Peyer's patch (tissue), 4 donors: ENCODE measurements around the gene TRAP1. TPM values are rescaled to one million over a fixed set of nuclear protein-coding genes. Genes with fewer than 3 reads are reported as not detected.
A peak's percentile ranks its signal among the peaks of the same experiment; 100 is the strongest.

Experiments used
- DNase-seq, 3 donors: peaks; one replicate each; pipeline ENCODE4 v3.0.0-alpha.2; 2017 to 2019
- H3K27ac ChIP-seq, 4 donors: fragments of 200-600 bp; sonication (generic); one replicate each; pipeline ENCODE4 v1.5.1; 2016 to 2019
- H3K27me3 ChIP-seq, 2 donors: fragments of 200-600 bp; sonication (generic); one replicate each; pipeline ENCODE4 v1.5.1; 2019
- H3K36me3 ChIP-seq, 3 donors: fragments of 200-600 bp; sonication (generic); one replicate each; pipeline ENCODE4 v1.5.1; 2016 to 2019
- H3K4me1 ChIP-seq, 4 donors: fragments of 200-600 bp; sonication (generic); one replicate each; pipeline ENCODE4 v1.5.1; 2016 to 2019
- H3K4me3 ChIP-seq, 4 donors: fragments of 200-600 bp; sonication (generic); 1 replicate in 3 of 4; 2 replicates in 1 of 4; pipeline ENCODE4 v1.5.1; 2016 to 2019; ENCODE audit warnings: mild to moderate bottlenecking in 1 of 4
- H3K9me3 ChIP-seq, 4 donors: fragments of 200-600 bp; sonication (generic); one replicate each; pipeline ENCODE4 v1.5.1; 2016 to 2019; ENCODE audit warnings: mild to moderate bottlenecking in 1 of 4
- POLR2A ChIP-seq, 2 donors: fragments of 450-650 bp; IDR thresholded peaks; one replicate each; pipeline ENCODE4 v1.5.1; 2017; ENCODE audit warnings: antibody characterized with exemption in 2 of 2, mild to moderate bottlenecking in 2 of 2, moderate library complexity in 2 of 2
- total RNA-seq, 4 donors: library from RNA; depleted of rRNA; stranded (reverse); fragments of >200 nt; gene quantifications; one replicate each; pipeline ENCODE4 v1.1.0, GENCODE V29; 2016
- TF ChIP-seq, protein P1 (sequence below), 6 experiments: fragments of 450-650 bp in 4 of 6; fragments of 200-600 bp in 2 of 6; sonication (generic) in 1 of 6; IDR thresholded peaks; one replicate each; pipeline ENCODE4 v1.5.1; 2017 to 2019; ENCODE audit warnings: antibody characterized with exemption in 6 of 6, mild to moderate bottlenecking in 3 of 6, moderate library complexity in 1 of 6

The TRAP1 gene
- total RNA-seq, 4 donors from 2014 or later, result 18.9 to 151 (median 52.8) TPM

- TF ChIP-seq, protein P1, sequence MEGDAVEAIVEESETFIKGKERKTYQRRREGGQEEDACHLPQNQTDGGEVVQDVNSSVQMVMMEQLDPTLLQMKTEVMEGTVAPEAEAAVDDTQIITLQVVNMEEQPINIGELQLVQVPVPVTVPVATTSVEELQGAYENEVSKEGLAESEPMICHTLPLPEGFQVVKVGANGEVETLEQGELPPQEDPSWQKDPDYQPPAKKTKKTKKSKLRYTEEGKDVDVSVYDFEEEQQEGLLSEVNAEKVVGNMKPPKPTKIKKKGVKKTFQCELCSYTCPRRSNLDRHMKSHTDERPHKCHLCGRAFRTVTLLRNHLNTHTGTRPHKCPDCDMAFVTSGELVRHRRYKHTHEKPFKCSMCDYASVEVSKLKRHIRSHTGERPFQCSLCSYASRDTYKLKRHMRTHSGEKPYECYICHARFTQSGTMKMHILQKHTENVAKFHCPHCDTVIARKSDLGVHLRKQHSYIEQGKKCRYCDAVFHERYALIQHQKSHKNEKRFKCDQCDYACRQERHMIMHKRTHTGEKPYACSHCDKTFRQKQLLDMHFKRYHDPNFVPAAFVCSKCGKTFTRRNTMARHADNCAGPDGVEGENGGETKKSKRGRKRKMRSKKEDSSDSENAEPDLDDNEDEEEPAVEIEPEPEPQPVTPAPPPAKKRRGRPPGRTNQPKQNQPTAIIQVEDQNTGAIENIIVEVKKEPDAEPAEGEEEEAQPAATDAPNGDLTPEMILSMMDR (IDR thresholded peaks at IDR 0.05), result peak in 2 of 6 experiments; percentile 34 to 40
- TF ChIP-seq POLR2A (IDR thresholded peaks at IDR 0.05), result no peak
- no peaks in the 10 kb centered on the region for H3K36me3 ChIP-seq
- peaks cover 0 to 3% (median 0%) of the 10 kb centered on the region in 4 donors for H3K4me1 ChIP-seq
- H3K27me3 ChIP-seq, result no peaks in the 10 kb centered on the region
- no peaks in the 10 kb centered on the region for H3K9me3 ChIP-seq
- no peak overlapping the region for H3K4me3 ChIP-seq
- DNase-seq, result peak in 1 of 3 donors; percentile 28
- peak overlapping the region in 2 of 4 donors; percentile 0 to 18 for H3K27ac ChIP-seq
These were observed 91.2 kb downstream of the TRAP1 start for GRCh38 chr16:3625911-3626732.

DNA sequence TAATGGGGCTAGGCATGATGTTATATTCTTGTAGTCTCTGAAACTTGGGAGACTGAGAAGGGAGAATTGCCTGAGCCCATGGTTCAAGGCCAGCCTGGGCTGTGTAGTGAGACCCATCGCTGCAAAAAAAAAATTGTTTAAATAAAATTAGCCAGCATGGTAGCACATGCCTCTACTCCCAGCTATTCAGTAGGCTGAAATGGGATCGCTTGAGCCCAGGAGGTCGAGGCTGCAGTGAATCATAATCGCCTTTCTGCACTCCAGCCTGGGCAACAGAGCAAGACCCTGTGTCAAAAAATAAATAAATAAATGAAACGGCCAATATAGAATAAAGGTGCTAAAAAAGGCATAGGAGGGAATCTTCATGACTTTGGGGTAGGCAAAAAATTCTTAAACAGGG is 92.0 kb downstream of the TRAP1 start:
- H3K27ac ChIP-seq, result no peak overlapping the region
- no peaks in the 10 kb centered on the region for H3K27me3 ChIP-seq
- DNase-seq, result peak in 1 of 3 donors; percentile 10
- H3K4me3 ChIP-seq, result no peak overlapping the region
- H3K9me3 ChIP-seq, result no peaks in the 10 kb centered on the region
- TF ChIP-seq, protein P1 (IDR thresholded peaks at IDR 0.05), result no peak
- no peak for TF ChIP-seq POLR2A (IDR thresholded peaks at IDR 0.05)
- H3K4me1 ChIP-seq, result peaks cover 0 to 3% (median 0%) of the 10 kb centered on the region in 4 donors
- H3K36me3 ChIP-seq, result no peaks in the 10 kb centered on the region

DNA sequence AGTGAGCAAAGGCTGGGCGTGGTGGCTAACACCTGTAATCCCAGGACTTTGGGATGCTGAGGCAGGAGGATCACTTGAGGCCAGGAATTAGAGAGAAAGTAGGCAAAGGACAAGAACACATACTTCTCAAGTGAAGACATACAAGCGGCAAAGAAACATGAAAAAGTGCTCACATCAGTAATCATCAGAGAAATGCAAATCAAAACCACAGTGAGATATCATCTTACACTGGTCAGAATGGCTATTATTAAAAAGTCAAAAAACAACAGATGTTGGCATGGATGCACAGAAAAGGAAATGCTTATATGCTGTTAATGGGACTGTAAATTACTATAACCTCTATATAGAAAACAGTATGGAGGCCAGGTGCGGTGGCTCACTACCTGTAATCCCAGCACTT is 93.7 kb downstream of the TRAP1 start:
- H3K4me3 ChIP-seq, result no peak overlapping the region
- H3K36me3 ChIP-seq, result no peaks in the 10 kb centered on the region
- peak in 1 of 3 donors; percentile 13 for DNase-seq
- H3K27ac ChIP-seq, result no peak overlapping the region
- H3K4me1 ChIP-seq, result peaks cover 0 to 3% (median 0%) of the 10 kb centered on the region in 4 donors
- TF ChIP-seq, protein P1 (IDR thresholded peaks at IDR 0.05), result no peak
- TF ChIP-seq POLR2A (IDR thresholded peaks at IDR 0.05), result no peak
- H3K9me3 ChIP-seq, result no peaks in the 10 kb centered on the region
- no peaks in the 10 kb centered on the region for H3K27me3 ChIP-seq

DNA sequence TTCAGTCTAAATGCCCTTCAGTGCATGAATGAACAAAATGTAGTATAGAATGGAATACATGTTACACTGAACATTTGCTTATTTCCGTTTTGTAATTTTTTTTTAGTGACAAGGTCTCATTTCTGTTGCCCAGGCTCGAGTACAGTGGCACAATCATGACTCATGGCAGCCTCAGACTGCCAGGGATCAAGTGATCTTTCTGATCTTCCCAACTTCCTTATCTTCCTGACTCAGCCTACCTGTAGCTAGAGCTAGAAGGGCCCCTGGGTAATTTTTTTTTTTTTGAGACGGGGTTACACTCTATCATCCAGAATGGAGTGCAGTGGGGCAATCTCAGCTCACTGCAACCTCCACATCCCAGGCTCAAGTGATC is 98.6 kb downstream of the TRAP1 start:
- DNase-seq, result peak in 1 of 3 donors; percentile 62
- H3K9me3 ChIP-seq, result no peaks in the 10 kb centered on the region
- H3K4me1 ChIP-seq, result no peaks in the 10 kb centered on the region
- no peak for TF ChIP-seq POLR2A (IDR thresholded peaks at IDR 0.05)
- TF ChIP-seq, protein P1 (IDR thresholded peaks at IDR 0.05), result no peak
- H3K36me3 ChIP-seq, result no peaks in the 10 kb centered on the region
- H3K27me3 ChIP-seq, result no peaks in the 10 kb centered on the region
- peak overlapping the region in 1 of 4 donors; percentile 60 for H3K27ac ChIP-seq
- no peak overlapping the region for H3K4me3 ChIP-seq

- Histone ChIP-seq H3K27me3 (no peaks in the 10 kb centered on the region), H3K27ac (peak overlapping the region in 2 of 4 donors; percentile 78 to 84), H3K4me1 (peaks cover 0 to 29% (median 7%) of the 10 kb centered on the region in 4 donors), H3K36me3 (no peaks in the 10 kb centered on the region), H3K4me3 (peak overlapping the region; percentile 65 to 99 (median 75)), H3K9me3 (no peaks in the 10 kb centered on the region)
- peak in 1 of 3 donors; percentile 18 for DNase-seq
- TF ChIP-seq, protein P1 (IDR thresholded peaks at IDR 0.05), result no peak
- no peak for TF ChIP-seq POLR2A (IDR thresholded peaks at IDR 0.05)
These were observed 104.5 kb downstream of the TRAP1 start for GRCh38 chr16:3612510-3613466.
